HG03108 (cell line): Measurements from ENCODE around the gene BCO1.
A peak's percentile ranks its signal among the peaks of the same experiment; 100 is the strongest.
"Not testable (repeated sequence)": the region's sequence is repeated elsewhere in the genome, so short reads cannot be mapped to it uniquely, and the experiment has no call there.

Experiments used
- ATAC-seq: cut with Tn5 transposase; IDR thresholded peaks from one replicate; pipeline ENCODE4 v1.9.1; 2021; ENCODE audit warnings: moderate library complexity; ENCODE audit not compliant: unreplicated experiment

The BCO1 gene, protein sequence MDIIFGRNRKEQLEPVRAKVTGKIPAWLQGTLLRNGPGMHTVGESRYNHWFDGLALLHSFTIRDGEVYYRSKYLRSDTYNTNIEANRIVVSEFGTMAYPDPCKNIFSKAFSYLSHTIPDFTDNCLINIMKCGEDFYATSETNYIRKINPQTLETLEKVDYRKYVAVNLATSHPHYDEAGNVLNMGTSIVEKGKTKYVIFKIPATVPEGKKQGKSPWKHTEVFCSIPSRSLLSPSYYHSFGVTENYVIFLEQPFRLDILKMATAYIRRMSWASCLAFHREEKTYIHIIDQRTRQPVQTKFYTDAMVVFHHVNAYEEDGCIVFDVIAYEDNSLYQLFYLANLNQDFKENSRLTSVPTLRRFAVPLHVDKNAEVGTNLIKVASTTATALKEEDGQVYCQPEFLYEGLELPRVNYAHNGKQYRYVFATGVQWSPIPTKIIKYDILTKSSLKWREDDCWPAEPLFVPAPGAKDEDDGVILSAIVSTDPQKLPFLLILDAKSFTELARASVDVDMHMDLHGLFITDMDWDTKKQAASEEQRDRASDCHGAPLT

DNA sequence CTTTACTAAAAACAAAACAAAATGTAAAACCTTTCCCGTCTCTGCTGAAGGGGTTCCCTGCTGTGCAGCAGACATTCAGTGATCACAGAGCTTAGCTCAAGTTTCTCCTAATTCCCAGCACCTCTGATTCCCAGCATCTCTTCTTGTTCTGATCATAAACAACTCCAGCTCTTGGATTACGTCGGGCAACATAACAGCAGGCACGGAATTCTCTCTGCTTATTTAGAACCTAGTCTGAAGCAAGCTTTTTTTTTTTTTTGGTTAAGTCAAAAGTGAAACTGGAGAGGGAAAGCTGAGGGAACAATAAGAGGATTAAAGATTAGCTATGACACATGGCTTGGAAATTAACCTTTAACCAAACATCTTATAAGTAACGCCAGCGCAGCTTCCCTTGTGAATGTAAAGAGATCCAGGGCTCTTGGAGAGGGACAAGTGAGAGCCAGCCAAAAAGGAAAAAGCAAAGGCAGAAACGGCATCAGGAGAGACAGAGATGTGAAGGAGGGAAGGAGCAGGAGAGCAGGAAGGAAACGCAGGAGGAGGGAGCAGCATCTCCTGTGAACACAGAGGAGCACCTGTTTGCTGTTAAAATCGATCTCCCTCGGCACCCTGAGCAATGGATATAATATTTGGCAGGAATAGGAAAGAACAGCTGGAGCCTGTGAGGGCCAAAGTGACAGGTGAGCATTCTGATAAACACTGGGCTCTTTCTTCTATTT lies at the start of gene BCO1:
TSS of gene BCO1 (plus strand) at position 394 of the 716 bp plus-strand sequence. CDS start at position 614, 220 bp downstream.
- ATAC-seq: peak; percentile 72

DNA sequence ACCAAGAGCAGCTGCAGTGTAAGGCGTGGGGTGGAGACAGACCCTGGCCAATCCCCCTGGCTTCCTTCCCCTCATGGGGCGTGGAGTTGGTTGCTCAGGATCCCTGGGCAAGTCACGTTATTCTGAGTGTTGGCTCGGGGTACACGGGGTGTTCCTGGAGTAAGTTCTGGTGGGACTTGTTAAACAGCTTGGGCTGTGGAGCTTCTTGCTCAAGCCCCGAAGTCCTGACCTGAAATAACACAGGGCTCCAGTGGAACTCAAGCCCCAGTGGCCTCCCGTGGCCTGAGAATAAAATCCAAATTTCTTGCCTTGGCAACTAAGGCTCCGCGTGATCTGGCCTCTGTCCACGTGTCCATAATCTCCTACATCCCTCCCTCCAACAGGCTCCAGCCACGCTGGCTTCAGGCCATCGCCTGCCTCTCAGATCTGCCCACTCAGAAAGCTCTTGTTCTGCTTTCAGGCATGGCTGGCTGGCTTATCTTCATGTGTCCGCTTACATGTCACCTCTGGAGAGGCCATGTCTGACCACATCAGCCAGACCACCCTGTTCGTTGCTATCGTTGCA lies 49.3 kb upstream of the BCO1 start:
- no peak for ATAC-seq

- ATAC-seq: no peak
These were observed 47.8 kb upstream of the BCO1 start for GRCh38 chr16:81190667-81191066.

- no peak for ATAC-seq
These were observed 42.5 kb upstream of the BCO1 start for GRCh38 chr16:81195885-81196534.

DNA sequence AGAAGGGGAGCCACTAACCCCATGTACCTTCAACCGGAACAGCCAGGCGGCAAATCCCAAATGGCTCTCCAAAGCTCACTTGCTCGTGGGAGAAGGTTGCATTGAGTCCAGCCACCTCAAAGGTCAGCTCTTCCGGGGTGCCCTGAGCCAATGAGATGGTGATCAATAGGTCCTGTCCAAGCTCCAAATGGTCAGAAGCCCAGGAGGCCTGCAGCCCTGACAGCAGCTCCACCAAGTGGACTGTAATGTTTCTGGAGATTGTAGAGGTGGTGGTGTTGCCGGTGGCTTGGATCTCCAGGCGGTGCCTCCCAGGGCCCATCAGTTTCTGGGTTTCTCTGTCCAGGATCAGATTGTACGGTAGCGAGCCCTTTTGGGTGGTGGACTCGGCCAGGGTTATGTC lies 39.9 kb upstream of the BCO1 start:
- ATAC-seq: no peak

DNA sequence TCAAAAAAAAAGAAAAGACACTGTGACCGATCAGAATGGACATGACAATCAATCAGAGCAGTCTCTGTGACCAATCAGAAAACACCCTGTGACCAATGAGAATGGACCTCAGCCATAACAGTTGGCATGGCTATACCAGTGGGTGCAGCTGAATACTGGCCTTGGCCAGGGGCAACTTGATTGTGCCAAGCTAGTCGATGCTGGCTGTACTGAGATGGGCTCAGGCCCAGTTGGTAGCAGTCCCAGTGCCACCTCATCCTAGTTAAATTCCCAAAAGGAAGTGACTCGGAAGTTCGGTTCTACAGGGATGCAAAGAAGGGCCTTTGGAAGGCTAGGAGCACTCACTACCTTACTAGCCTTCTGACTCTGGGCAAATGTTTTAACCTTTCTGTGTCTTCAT lies 37.2 kb upstream of the BCO1 start:
- no peak for ATAC-seq

GRCh38 chr16:81204798-81205680 lies 33.5 kb upstream of the BCO1 start:
- ATAC-seq: no peak

GRCh38 chr16:81207076-81207475 lies 31.4 kb upstream of the BCO1 start:
- no peak for ATAC-seq

DNA sequence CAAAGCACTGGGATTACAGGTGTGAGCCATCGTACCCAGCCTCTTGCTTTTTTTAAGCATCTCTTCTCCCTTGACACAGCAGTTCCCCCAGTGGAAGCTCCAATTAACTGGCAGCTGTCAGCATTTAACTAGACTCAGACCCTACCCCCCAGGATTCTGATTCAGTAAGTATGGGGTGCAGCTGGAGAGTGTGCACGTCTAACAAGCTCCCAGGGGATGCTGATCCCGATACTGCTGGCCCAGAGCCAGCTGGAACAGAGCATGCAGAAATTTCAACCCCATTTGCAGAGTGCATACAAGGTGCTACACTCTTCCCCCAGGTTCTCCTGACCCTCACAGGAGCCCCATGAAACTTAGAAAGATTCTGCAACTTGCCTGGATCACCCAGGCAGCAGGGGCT lies 27.7 kb upstream of the BCO1 start:
- ATAC-seq: no peak

DNA sequence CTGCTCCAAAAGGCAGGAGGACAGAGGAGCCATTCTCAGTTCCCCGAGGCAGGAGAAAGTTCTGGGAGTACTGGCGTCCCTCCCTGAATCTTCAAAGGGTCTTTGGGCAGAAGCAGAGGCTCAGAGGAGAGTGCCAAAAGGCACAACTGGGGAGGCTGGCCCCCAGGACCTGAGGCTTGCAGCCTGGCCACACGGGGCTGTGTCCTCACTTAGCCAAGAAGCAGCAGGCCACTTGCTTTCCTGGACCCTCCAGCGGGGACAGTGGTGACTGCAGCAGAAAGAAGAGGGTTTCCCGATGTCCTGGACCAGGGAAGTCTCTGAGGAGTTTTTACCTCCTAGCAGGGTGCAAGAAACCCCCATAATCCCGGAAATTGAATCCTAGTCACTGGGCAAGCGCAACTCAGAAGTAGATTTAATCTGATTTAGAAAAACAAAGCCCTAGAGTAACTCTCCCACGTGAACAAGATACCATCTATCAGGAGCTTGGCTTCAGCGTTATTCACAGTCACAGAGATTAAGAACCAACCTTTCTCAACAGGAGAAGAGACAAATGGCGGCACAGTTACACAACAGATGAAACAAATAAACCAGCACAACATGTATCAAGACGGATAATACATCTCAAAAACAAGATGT lies 25.5 kb upstream of the BCO1 start:
- no peak for ATAC-seq

DNA sequence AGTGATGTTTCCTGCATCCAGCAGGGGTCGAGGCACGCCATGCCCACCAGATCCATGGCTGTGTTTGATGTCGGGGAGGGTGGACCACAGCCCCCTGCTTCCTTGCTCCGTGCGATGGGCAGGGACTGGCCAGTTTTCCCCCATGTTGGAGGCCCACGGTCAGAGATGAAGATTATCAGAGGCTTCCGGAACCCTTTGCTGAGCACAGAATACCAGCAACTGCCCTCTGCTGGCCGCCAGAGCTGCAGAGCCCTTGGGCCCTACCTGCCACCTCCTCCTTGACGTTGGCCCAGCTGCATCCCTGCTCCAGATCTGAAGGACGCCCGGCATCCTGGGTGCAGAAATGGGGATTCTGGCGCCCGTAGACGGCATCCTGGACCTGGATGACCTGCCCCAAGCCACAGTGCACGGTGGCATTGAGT lies 23.7 kb upstream of the BCO1 start:
- no peak for ATAC-seq

DNA sequence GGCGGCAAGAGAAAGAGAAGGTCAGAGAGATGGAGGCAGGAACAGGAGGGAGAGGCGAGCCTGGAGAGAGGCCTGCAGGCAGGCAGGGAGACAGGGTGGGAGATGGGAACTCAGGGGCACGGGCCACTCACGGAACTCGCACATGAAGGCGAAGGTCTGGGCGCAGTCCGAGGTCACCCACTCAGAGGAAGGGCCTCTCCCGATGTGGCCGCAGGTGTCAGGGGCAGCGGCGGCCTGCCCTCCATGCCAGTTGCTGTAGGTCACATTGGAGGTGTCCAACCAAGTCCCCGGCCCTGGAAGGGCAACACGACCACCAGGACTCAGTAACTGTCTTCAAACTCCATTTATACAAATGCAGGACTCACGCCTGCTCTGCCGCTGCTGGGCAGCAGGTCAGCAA lies 22.4 kb upstream of the BCO1 start:
- no peak for ATAC-seq

GRCh38 chr16:81216706-81217105 lies 21.8 kb upstream of the BCO1 start:
- ATAC-seq: no peak

DNA sequence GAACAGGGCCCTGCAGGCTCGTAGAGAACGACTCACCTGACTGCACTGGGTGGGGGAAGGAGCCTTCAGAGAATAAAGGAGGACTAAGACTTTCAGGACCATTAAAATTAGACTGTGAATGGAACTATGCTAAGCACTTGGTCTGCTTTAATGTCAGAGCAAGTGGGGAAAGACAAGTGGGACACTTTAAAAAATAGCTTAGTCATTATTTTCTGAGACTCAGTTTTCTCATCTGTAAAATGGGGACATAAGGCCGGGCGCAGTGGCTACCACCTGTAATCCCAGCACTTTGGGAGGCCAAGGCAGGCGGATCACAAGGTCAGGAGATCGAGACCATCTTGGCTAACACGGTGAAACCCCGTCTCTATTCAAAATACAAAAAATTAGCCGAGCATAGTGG lies 19.3 kb upstream of the BCO1 start:
- no peak for ATAC-seq

GRCh38 chr16:81220349-81220748 lies 18.1 kb upstream of the BCO1 start:
- ATAC-seq: no peak

DNA sequence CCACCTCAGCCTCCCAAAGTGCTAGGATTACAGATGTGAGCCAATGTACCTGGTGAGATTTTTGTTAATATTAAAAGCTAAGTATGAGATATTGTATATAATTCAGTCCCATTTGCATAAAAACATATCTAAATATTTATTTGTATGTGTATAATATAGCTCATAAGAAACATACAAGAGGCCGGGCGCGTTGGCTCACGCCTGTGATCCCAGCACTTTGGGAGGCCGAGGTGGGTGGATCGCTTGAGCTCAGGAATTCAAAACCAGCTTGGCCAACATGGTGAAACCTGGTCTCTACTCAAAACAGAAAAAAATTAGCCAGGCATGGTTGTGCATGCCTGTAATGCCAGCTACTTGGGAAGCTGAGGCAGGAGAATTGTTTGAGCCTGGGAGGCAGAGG lies 16.8 kb upstream of the BCO1 start:
- ATAC-seq: no peak

GRCh38 chr16:81224824-81225223 lies 13.7 kb upstream of the BCO1 start:
- no peak for ATAC-seq

DNA sequence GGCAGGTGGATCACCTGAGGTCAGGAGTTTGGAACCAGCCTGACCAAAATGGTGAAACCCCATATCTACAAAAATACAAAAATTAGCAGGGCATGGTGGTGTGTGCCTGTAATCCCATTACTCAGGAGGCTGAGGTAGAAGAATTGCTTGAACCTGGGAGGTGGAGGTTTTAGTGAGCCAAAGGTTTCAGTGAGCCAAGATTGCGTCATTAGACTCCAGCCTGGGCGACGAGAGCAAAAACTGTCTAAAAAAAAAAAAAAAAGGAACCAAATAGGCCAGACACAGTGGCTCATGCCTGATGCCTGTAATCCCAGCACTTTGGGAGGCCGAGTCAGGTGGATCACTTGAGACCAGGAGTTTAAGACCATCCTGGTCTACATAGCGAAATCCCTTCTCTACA lies 12.8 kb upstream of the BCO1 start:
- not testable (repeated sequence) for ATAC-seq

DNA sequence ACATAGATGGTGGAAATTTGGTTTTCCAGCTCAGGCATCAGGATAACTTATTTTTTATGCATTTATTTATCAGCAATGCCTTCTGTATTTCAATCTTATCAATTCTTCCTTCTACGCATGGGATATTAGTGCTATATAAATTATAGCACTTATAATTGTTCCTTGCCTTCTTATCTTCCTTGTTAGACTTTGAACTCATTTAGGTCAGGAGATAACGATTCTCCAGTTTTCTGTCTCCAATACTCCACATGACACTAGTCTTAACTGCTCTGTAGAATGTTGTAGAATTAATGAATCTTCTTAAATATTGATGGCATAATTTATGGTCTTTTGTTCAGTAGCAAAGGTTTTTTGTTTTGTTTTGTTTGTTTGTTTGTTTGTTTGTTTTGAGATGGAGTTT lies 10.7 kb upstream of the BCO1 start:
- ATAC-seq: no peak

DNA sequence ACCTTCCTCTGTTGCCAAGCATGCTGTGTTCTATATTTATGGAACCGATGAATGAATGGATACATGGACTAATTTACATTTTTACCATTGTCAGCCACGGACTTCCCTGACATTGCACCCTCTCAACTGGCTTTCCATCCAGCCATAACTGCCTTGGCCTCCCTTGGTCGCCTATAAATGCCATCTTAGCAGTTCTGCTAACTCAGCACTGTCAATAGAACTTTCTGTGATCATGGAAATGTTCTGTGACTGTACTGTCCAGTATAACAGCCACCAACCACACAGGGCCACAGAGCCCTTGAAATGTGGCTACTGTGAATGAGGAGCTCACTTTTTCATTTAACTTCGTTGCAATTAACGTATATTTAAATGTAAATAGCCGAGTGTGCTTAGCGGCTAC lies 8.7 kb upstream of the BCO1 start:
- ATAC-seq: no peak
